ENCODE data around the gene PRRC2B. TPM values are rescaled to one million over a fixed set of nuclear protein-coding genes. Genes with fewer than 3 reads are reported as not detected.
"Not testable (repeated sequence)": the region's sequence is repeated elsewhere in the genome, so short reads cannot be mapped to it uniquely, and the experiment has no call there.

The PRRC2B gene
- total RNA-seq, 1 experiment from 2014 or later = 41.1 TPM

DNA sequence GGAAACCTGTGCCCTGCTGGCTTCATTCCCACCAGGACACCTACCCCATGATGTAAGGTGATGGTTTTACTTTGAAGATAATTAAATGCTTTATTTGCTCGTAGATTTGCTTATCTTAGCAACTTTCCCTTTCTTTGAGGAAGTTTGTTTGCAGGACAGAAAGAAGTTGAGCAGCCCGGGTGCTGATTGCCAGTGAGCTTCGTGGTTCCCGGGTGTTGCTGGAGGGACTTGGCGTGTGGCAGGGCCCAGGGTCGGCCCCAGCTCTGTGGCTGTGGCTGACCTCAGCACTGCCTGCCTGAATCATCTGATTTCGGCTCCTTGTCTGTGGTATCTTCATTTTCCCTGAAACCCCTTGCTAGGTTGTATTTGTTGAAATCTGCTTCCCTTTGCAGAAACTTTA, 117.5 kb downstream of the PRRC2B start:
- Histone ChIP-seq H3K27ac (no peak overlapping the region), H3K27me3 (replicated peaks) (no peaks in the 10 kb centered on the region), H3K4me3 (no peak overlapping the region), H3K9me3 (replicated peaks) (no peaks in the 10 kb centered on the region), H3K36me3 (peaks cover 42% of the 10 kb centered on the region), H3K4me1 (replicated peaks) (no peaks in the 10 kb centered on the region)
- DNase-seq (ENCODE audit: low read depth in 1 of 2, low spot score in 2 of 2) = no peak

DNA sequence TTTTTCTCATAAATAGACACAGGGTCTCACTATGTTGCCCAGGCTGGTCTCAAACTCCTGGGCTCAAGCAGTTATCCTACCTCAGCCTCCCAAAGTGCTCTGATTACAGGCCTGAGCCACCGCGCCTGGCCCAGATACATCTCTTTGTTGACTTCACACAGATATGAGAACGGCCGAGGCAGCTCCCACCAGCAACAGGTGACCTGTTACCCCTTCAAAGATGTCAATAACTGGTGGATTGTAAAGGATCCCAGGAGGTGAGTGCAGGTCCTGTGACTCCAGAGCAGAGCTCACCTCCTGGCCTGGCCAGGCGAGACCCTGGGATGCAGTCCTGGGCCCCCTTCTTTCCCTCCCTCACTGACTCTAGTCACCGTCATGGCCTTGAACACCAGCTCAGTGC, 118.0 kb downstream of the PRRC2B start:
- Histone ChIP-seq H3K27ac (no peak overlapping the region), H3K9me3 (replicated peaks) (no peaks in the 10 kb centered on the region), H3K27me3 (replicated peaks) (no peaks in the 10 kb centered on the region), H3K4me3 (no peak overlapping the region), H3K36me3 (peaks cover 47% of the 10 kb centered on the region), H3K4me1 (replicated peaks) (no peaks in the 10 kb centered on the region)
- DNase-seq (ENCODE audit: low read depth in 1 of 2, low spot score in 2 of 2) = no peak

DNA sequence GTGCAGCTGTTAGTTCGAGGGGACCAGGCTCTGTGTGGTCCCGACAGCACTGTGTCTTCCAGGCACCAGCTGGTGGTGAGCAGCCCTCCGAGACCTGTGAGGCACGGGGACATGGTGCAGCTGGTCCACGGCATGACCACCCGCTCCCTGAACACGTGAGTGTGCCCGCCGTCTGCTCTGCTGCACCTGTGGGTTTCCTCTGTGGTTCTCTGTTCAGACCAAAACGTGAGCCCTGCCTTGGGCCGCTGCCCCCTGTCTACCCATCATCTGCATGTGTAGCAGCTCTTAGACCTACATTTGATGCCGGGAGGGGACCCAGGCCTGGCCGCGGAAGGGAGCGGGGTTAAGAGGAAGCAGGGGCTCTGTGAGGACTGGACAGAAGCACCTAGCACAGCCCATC, 119.3 kb downstream of the PRRC2B start:
- H3K4me3 ChIP-seq = no peak overlapping the region
- no peaks in the 10 kb centered on the region for H3K27me3 ChIP-seq (replicated peaks)
- DNase-seq (ENCODE audit: low read depth in 1 of 2, low spot score in 2 of 2) = no peak
- H3K36me3 ChIP-seq = peaks cover 43% of the 10 kb centered on the region
- no peaks in the 10 kb centered on the region for H3K4me1 ChIP-seq (replicated peaks)
- no peak overlapping the region for H3K27ac ChIP-seq
- no peaks in the 10 kb centered on the region for H3K9me3 ChIP-seq (replicated peaks)

DNA sequence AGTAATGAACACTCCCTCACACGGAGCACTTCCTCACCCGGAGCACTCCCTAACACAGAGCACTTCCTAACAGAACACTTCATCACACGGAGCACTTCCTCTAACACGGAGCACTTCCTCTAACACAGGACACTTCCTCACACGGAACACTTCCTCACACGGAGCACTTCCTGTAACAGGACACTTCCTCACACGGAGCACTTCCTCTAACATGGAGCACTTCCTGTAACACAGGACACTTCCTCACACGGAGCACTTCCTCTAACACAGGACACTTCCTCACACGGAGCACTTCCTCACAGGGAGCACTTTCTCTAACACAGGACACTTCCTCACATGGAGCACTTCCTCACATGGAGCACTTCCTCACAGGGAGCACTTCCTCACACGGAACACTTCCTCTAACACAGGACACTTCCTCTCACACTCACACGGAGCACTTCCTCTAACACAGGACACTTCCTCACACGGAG, 121.7 kb downstream of the PRRC2B start:
- DNase-seq (ENCODE audit: low read depth in 1 of 2, low spot score in 2 of 2) = not testable (repeated sequence)

DNA sequence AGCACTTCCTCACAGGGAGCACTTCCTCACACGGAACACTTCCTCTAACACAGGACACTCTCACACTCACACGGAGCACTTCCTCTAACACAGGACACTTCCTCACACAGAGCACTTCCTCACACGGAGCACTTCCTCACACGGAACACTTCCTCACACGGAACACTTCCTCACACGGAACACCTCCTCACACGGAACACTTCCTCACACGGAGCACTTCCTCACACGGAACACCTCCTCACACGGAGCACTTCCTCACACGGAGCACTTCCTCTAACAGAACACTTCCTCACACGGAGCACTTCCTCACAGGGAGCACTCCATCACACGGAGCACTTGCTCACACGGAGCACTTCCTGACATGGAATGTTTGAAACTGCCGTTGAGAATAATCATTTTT, 122.2 kb downstream of the PRRC2B start:
- peaks cover 59% of the 10 kb centered on the region for H3K36me3 ChIP-seq
- DNase-seq (ENCODE audit: low read depth in 1 of 2, low spot score in 2 of 2) = no peak

More for the DNA sequence above, 121.7 kb downstream of the PRRC2B start:
- H3K4me1 ChIP-seq (replicated peaks); H3K4me3 ChIP-seq; H3K27ac ChIP-seq; H3K27me3 ChIP-seq (replicated peaks); H3K9me3 ChIP-seq (replicated peaks): not testable (repeated sequence)
- H3K36me3 ChIP-seq = peaks cover 60% of the 10 kb centered on the region

DNA sequence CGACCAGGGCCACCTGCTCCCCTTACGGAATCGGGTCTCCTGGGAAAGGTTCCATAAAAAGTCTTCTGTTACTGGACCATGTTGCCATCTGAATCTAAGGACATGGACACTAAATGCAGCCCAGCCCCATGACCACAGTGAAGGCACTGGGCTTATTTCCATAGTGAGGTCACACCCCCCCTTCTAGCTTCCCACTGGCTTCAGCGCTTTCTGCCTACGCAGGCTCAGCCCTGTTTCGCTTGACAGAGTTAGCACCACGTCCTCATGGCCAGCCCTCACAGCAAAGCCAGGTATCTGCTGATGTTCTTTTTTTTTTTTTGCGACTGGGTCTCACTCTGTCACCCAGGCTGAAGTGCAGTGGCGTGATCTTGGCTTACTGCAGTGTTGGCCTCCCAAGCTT, 123.0 kb downstream of the PRRC2B start:
- peaks cover 59% of the 10 kb centered on the region for H3K36me3 ChIP-seq
- no peak overlapping the region for H3K27ac ChIP-seq
- no peak overlapping the region for H3K4me3 ChIP-seq
- DNase-seq (ENCODE audit: low read depth in 1 of 2, low spot score in 2 of 2) = no peak
- H3K27me3 ChIP-seq (replicated peaks) = no peaks in the 10 kb centered on the region
- H3K9me3 ChIP-seq (replicated peaks) = no peaks in the 10 kb centered on the region
- H3K4me1 ChIP-seq (replicated peaks) = no peaks in the 10 kb centered on the region

More for the DNA sequence above, 122.2 kb downstream of the PRRC2B start:
- Histone ChIP-seq H3K27me3 (replicated peaks) (no peaks in the 10 kb centered on the region), H3K4me3 (no peak overlapping the region), H3K9me3 (replicated peaks) (no peaks in the 10 kb centered on the region), H3K27ac (no peak overlapping the region), H3K4me1 (replicated peaks) (no peaks in the 10 kb centered on the region)

DNA sequence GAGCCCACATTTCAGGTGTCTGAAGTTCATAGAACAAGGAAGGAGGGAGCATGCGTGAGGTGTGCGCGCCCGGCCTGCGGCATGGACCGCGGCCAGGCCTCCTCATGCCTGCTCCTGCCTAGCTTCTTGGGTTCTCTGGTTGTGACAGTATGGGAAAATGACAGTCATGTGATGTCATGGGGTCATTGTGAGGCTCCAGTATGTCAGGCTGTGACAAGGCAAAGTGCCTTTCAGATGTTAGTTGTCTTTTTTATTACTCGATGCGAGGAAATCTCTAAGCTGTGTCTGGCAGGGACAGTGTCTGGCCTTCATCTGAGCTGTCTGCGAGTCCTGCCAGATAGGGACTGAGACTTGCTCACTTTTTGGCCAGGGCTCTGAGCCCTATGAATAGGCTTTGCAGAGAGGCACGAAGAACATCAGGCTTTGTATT, 123.9 kb downstream of the PRRC2B start:
- no peaks in the 10 kb centered on the region for H3K4me1 ChIP-seq (replicated peaks)
- H3K4me3 ChIP-seq = no peak overlapping the region
- DNase-seq (ENCODE audit: low read depth in 1 of 2, low spot score in 2 of 2) = no peak
- H3K9me3 ChIP-seq (replicated peaks) = no peaks in the 10 kb centered on the region
- no peaks in the 10 kb centered on the region for H3K27me3 ChIP-seq (replicated peaks)
- no peak overlapping the region for H3K27ac ChIP-seq
- H3K36me3 ChIP-seq = peaks cover 65% of the 10 kb centered on the region

DNA sequence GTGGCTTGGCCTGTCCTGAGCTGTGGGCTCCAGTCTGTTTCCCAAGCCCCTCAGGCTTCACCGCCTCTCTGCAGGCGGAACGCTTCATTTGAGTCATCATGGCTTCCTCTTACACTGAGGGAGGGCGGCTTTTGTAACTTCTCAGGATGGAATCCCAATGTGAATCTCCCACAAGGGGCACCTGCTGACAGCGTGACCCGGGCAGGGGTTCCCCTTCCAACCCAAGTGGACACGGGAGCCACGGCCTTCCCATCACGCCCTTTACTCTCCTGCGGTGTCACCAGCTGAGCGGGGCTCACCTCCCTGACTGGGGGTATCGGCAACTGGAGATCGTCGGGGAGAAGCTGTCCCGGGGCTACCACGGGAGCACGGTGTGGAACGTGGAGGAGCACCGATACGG, 124.7 kb downstream of the PRRC2B start:
- no peaks in the 10 kb centered on the region for H3K27me3 ChIP-seq (replicated peaks)
- no peak overlapping the region for H3K4me3 ChIP-seq

DNA sequence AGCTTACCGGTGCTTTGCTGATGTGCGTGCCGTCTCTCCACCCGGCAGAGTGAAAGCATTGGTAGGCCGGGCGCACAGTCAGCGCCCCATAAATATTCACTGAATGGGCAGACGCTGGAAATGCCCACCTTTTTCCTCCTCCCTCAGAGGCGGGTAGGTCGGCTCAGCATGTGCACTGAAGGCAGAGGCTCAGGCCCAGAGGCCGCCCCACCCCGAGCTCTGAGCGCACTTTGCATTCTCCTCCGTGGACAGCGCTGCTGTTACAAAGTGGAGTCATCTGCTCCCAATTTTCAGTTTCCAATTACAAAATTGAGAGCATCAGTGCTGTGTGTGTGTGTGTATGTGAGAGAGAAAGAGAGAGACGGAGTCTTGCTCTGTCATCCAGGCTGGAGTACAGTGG, 126.6 kb downstream of the PRRC2B start:
- Histone ChIP-seq H3K4me1 (replicated peaks) (no peaks in the 10 kb centered on the region), H3K4me3 (no peak overlapping the region), H3K9me3 (replicated peaks) (no peaks in the 10 kb centered on the region), H3K27me3 (replicated peaks) (no peaks in the 10 kb centered on the region), H3K36me3 (peaks cover 82% of the 10 kb centered on the region), H3K27ac (no peak overlapping the region)
- DNase-seq (ENCODE audit: low read depth in 1 of 2, low spot score in 2 of 2) = no peak

More for the DNA sequence above, 124.7 kb downstream of the PRRC2B start:
- Histone ChIP-seq H3K4me1 (replicated peaks) (no peaks in the 10 kb centered on the region), H3K9me3 (replicated peaks) (no peaks in the 10 kb centered on the region), H3K27ac (no peak overlapping the region), H3K36me3 (peaks cover 66% of the 10 kb centered on the region)
- no peak for DNase-seq (ENCODE audit: low read depth in 1 of 2, low spot score in 2 of 2)

DNA sequence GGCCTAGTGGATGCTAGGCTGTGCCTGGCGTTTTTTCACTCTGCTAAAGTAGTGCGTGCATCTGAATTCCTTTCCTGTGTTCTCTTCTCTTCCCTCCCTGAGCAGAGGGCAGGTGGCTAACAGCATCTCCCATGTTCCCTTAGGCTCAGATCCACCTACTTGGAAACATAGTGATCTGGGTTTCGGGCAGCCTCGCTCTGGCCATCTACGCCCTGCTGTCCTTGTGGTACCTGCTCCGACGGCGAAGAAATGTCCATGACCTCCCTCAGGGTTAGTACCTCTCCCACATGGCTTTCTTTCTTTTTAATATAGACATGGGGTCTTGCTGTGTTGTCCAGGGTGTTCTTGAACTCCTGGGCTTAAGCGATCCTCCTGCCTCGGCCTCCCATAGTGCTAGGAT, 127.3 kb downstream of the PRRC2B start:
- peaks cover 89% of the 10 kb centered on the region for H3K36me3 ChIP-seq
- no peaks in the 10 kb centered on the region for H3K4me1 ChIP-seq (replicated peaks)
- no peaks in the 10 kb centered on the region for H3K9me3 ChIP-seq (replicated peaks)
- no peak for DNase-seq (ENCODE audit: low read depth in 1 of 2, low spot score in 2 of 2)
- no peaks in the 10 kb centered on the region for H3K27me3 ChIP-seq (replicated peaks)
- no peak overlapping the region for H3K27ac ChIP-seq
- H3K4me3 ChIP-seq = no peak overlapping the region

DNA sequence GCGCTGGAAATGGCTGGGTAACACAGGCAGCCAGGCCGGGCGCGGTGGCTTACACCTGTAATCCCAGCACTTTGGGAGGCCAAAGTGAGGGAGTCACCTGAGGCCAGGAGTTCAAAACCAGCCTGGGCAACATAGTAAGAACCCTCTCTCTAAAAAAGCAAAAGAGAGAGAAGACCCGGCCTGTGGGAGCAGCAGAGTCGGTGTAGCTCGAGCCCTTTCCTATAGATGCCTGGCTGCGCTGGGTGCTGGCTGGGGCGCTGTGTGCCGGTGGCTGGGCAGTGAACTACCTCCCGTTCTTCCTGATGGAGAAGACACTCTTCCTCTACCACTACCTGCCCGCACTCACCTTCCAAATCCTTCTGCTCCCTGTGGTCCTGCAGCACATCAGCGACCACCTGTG, 127.9 kb downstream of the PRRC2B start:
- Histone ChIP-seq H3K36me3 (peaks cover 86% of the 10 kb centered on the region), H3K4me3 (no peak overlapping the region), H3K9me3 (replicated peaks) (no peaks in the 10 kb centered on the region), H3K27me3 (replicated peaks) (no peaks in the 10 kb centered on the region), H3K27ac (no peak overlapping the region), H3K4me1 (replicated peaks) (no peaks in the 10 kb centered on the region)
- DNase-seq (ENCODE audit: low read depth in 1 of 2, low spot score in 2 of 2) = no peak

DNA sequence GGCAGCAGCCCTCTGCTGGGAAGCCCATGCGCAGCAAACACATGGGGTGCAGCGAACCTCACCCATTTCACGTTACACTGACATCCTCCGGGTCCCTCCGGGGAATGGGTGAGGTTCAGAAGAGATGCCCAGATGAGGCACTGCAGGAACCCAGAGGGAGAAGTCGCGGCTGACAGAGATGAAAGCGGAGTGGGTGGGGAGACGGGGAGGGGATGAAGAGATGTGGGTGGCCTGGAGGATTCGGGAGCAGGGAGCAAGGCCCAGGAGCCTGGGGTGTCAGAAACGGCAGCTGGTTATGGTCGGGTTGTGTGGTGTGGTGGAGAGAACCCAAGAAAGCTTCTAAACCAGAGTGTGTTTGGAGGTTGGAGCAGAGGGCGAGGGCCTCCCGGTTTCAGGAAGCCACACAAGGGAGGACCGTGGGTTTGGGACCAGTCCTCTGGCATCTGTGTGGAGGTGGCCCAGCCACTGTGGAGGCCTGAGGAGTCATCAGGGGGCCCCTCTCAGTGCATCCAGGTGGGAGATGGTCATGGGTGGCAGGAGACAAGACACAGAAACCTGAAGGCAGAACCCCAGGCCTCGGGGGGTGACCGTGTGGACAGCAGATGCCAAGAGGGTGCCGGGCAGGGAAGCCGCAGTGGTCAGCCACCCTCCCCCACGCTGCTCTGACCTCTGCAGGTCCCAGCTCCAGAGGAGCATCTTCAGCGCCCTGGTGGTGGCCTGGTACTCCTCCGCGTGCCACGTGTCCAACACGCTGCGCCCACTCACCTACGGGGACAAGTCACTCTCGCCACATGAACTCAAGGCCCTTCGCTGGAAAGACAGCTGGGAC, 128.6 kb downstream of the PRRC2B start:
- H3K36me3 ChIP-seq = peaks cover 88% of the 10 kb centered on the region
- H3K4me1 ChIP-seq (replicated peaks) = no peaks in the 10 kb centered on the region
- DNase-seq (ENCODE audit: low read depth in 1 of 2, low spot score in 2 of 2) = no peak
- H3K27ac ChIP-seq = no peak overlapping the region
- H3K4me3 ChIP-seq = no peak overlapping the region
- H3K27me3 ChIP-seq (replicated peaks) = no peaks in the 10 kb centered on the region
- H3K9me3 ChIP-seq (replicated peaks) = no peaks in the 10 kb centered on the region

DNA sequence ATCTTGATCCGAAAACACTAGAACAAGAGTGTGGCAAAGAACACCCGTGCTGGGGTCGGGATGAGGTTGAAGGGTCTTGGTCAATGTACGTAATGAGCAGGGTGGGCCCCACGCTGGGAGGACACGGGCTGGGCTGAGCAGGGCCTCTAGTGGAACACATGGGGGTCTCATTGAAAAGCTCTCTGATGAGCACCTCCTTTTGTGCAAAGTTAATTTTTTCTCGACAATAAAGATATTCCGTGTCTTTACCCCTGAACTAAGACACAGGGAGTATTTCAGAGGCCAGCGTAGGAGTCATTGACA, 129.2 kb downstream of the PRRC2B start:
- Histone ChIP-seq H3K27me3 (replicated peaks) (no peaks in the 10 kb centered on the region), H3K9me3 (replicated peaks) (no peaks in the 10 kb centered on the region), H3K36me3 (peaks cover 93% of the 10 kb centered on the region), H3K27ac (no peak overlapping the region), H3K4me1 (replicated peaks) (no peaks in the 10 kb centered on the region), H3K4me3 (no peak overlapping the region)
- DNase-seq (ENCODE audit: low read depth in 1 of 2, low spot score in 2 of 2) = no peak

DNA sequence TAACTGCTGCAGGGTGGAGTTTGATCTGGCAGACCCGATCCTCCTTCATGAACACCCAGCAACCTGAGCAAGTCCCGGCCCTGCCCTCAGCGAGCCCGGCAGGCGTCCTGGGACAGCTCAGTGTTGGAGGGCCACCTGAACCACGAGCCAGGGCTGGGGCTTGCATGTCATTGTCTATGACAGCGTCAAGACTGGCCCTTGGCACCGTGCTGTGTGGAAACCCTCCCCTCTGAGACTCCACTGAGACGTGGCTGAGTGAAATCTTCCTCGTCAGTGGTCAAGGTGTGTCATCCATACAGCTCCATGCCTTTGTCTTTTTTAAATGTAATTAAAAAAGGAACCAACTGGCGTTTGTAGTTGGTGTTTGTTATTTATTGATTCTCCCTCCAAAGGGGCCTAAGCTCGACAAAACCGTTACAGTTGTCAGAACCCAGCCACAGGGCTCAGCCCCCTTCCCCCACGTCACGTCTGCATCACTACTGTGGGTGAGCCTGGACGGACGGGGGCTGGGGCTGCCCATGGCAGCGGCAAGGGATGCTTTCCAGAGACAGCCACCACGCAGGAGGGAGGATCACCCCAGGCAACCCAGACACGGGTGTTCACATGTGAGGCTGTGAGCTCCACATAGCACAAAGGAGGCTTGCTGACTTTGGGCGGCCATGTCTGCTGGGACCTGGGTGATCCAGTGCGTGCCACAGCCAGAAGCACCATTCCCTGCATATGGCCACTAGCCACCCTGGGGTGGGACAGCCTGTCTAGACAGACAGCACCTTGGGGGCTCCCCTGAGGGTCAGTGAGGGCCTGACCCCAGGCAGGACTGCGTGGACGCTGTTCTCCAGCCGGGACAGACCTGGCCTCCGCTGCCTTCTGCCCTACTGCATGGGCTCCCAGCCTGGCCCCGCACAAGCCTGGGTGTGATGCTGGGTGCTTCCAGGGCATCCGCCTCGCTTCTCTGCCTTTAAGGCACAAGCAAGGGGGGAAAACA, 129.9 kb downstream of the PRRC2B start:
- no peak overlapping the region for H3K4me3 ChIP-seq
- peaks cover 93% of the 10 kb centered on the region for H3K36me3 ChIP-seq
- no peak overlapping the region for H3K27ac ChIP-seq
- H3K9me3 ChIP-seq (replicated peaks) = no peaks in the 10 kb centered on the region
- no peaks in the 10 kb centered on the region for H3K4me1 ChIP-seq (replicated peaks)
- no peaks in the 10 kb centered on the region for H3K27me3 ChIP-seq (replicated peaks)
- no peak for DNase-seq (ENCODE audit: low read depth in 1 of 2, low spot score in 2 of 2)
